Liver (tissue), 3 donors: ENCODE data around the gene METTL15.
"Not testable (repeated sequence)": the region's sequence is repeated elsewhere in the genome, so short reads cannot be mapped to it uniquely, and the experiment has no call there.

Experiments
- JUND ChIP-seq, 2 donors: IDR thresholded peaks; 2 replicates each; pipeline ENCODE4 v1.6.1; 2016; ENCODE audit warnings: antibody characterized with exemption in 2 of 2
- MAX ChIP-seq: IDR thresholded peaks from 2 replicates; pipeline ENCODE4 v1.6.1; 2016; ENCODE audit warnings: antibody characterized with exemption
- TF ChIP-seq, protein P1 (sequence below): fragments of 150-350 bp; IDR thresholded peaks from 2 replicates; pipeline ENCODE4 v1.5.1; 2017; ENCODE audit warnings: improper control_type of control experiment, low read depth, low read length; ENCODE audit not compliant: missing input control
- donor health status: healthy.
- donor health status: healthy.

DNA sequence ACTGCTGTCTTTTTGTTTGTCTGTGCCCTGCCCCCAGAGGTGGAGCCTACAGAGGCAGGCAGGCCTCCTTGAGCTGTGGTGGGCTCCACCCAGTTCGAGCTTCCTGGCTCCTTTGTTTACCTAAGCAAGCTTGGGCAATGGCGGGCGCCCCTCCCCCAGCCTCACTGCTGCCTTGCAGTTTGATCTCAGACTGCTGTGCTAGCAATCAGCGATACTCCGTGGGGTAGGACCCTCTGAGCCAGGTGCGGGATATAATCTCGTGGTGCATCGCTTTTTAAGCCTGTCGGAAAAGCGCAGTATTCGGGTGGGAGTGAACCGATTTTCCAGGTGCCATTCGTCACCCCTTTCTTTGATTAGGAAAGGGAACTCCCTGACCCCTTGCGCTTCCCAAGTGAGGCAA is 269.9 kb downstream of the METTL15 start:
- TF ChIP-seq, protein P1, sequence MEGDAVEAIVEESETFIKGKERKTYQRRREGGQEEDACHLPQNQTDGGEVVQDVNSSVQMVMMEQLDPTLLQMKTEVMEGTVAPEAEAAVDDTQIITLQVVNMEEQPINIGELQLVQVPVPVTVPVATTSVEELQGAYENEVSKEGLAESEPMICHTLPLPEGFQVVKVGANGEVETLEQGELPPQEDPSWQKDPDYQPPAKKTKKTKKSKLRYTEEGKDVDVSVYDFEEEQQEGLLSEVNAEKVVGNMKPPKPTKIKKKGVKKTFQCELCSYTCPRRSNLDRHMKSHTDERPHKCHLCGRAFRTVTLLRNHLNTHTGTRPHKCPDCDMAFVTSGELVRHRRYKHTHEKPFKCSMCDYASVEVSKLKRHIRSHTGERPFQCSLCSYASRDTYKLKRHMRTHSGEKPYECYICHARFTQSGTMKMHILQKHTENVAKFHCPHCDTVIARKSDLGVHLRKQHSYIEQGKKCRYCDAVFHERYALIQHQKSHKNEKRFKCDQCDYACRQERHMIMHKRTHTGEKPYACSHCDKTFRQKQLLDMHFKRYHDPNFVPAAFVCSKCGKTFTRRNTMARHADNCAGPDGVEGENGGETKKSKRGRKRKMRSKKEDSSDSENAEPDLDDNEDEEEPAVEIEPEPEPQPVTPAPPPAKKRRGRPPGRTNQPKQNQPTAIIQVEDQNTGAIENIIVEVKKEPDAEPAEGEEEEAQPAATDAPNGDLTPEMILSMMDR, result not testable (repeated sequence)
- TF ChIP-seq JUND (IDR thresholded peaks at IDR 0.05); MAX: not testable (repeated sequence)
